MG63 (cell line): ENCODE results near the gene TPST1. TPM values are rescaled to one million over a fixed set of nuclear protein-coding genes. Genes with fewer than 3 reads are reported as not detected.

ENCODE experiments used
- DNase-seq: peaks from one replicate; pipeline ENCODE4 v3.0.0-alpha.2; 2020
- H3K27me3 ChIP-seq: fragments of 250-450 bp; sonication (Bioruptor Pico); 2 replicates; pipeline ENCODE4 v1.5.1; 2020; ENCODE audit warnings: mild to moderate bottlenecking, moderate library complexity
- H3K36me3 ChIP-seq: fragments of 250-450 bp; sonication (Bioruptor Pico); 2 replicates; pipeline ENCODE4 v1.5.1; 2020; ENCODE audit warnings: mild to moderate bottlenecking, moderate library complexity
- H3K4me3 ChIP-seq: fragments of 250-450 bp; sonication (Bioruptor Pico); 2 replicates; pipeline ENCODE4 v1.5.1; 2020; ENCODE audit warnings: mild to moderate bottlenecking, moderate library complexity
- H3K9me3 ChIP-seq: fragments of 250-450 bp; sonication (Bioruptor Pico); 2 replicates; pipeline ENCODE4 v1.5.1; 2020; ENCODE audit warnings: mild to moderate bottlenecking, moderate library complexity
- total RNA-seq: library from RNA; depleted of rRNA; stranded (reverse); fragments of >200 nt; shearing (Covaris generic); gene quantifications from 2 replicates; pipeline ENCODE4 v1.2.3, GENCODE V29; 2014; ENCODE audit warnings: low replicate concordance

TPST1 gene
- total RNA-seq, 1 experiment from 2014 or later = 30.1 TPM

DNA sequence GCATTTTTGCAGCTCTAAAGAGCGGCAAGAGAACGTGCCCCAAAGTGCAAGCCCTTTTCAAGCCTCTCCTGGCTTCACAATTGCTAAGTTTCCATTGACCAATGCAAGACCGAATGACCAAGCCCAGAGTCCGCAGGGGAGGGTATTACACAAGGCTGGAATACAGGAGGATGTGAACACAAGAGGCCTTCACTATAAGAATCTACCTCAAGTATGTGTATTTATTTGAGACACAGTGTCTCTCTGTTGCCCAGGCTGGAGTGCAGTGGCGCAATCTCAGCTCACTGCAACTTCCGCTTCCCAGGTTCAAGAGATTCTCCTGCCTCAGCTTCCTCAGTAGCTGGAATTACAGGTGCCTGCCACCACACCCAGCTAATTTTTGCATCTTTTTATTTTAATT lies 22.2 kb upstream of the TPST1 start:
- Histone ChIP-seq H3K36me3 (no peaks in the 10 kb centered on the region), H3K4me3 (no peak overlapping the region), H3K27me3 (no peaks in the 10 kb centered on the region), H3K9me3 (no peaks in the 10 kb centered on the region)
- no peak for DNase-seq

DNA sequence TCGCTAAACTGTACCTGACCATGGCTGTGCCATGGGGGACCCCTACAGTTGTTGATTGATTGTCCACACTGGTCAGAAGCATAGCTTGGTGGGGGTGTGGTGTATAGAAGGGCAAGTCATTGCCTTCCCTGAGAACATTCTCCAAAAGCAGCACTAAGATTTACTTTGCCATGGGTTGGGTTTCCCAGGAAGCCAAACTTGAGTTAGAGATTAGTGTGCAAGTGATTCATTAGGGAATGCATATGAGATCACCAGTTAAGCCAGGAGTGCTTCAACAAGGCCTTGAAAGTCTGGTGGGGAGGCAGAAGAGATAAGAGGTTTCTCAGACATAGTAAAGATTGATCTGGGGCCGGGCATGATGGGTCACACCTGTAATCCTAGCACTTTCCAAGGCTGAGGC lies 21.4 kb upstream of the TPST1 start:
- Histone ChIP-seq H3K9me3 (no peaks in the 10 kb centered on the region), H3K36me3 (no peaks in the 10 kb centered on the region), H3K4me3 (no peak overlapping the region), H3K27me3 (no peaks in the 10 kb centered on the region)
- peak; percentile 40 for DNase-seq

DNA sequence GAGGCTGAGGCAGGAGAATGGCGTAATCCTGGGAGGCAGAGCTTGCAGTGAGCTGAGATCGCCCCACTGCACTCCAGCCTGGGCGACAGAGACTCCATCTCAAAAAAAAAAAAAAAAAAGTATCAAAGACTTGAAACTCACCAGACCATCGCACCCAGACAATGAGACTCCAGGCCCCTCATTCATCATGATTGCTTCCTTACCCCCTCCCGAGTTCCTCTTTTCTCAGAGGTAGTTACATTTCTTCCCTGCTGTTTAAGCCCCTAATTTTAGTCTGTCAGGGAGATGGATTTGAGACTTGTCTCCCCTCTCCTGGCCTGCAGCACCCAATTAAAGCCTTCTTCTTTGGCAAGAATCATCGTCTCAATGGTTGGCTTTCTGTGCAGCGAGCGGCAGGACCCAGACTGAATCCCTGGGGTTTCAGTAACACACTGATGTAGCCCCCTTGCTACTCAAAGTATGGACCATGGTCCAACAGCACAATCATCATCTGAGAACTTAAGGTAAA lies 19.4 kb upstream of the TPST1 start:
- no peak for DNase-seq
- Histone ChIP-seq H3K27me3 (no peaks in the 10 kb centered on the region), H3K9me3 (no peaks in the 10 kb centered on the region), H3K36me3 (no peaks in the 10 kb centered on the region), H3K4me3 (no peak overlapping the region)

DNA sequence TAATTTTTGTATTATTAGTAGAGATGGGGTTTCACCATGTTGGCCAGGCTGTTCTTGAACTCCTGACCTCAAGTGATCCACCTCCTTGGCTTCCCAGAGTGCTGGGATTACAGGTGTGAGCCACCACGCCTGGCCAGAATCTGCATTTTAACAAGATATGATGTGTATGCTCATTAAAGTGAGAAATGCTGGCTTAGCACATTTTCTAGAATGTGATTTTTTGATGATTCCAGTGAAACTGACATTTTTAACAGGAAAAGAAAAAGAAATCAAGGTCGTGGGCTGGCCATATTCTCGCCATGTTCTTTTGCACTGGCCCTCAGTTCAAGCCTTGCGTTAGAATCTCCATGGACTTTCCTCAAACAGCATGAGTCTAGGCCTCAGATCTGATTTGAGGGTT lies 18.1 kb upstream of the TPST1 start:
- DNase-seq = no peak
- no peaks in the 10 kb centered on the region for H3K9me3 ChIP-seq

DNA sequence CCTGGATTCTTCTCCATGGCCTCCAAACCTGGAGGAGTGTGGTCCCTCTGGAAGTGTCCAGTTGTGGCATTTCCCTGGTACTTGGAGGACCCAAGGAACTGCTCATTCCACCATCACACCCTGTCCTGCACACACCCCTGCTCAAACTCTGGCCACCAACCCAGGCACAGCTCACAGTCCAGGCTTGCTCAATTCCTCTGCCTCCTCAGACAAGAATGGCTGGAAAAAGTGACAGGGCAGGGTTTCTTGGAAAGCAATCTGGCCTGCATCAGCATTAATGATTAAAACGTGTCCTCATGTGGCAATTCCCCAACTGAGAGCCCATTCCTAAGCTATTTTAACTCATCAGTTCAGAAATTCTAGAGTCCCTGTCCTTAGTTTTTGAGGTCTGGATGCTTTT lies 17.2 kb upstream of the TPST1 start:
- Histone ChIP-seq H3K36me3 (no peaks in the 10 kb centered on the region), H3K4me3 (no peak overlapping the region), H3K27me3 (no peaks in the 10 kb centered on the region), H3K9me3 (no peaks in the 10 kb centered on the region)
- no peak for DNase-seq

More for the DNA sequence above, 18.1 kb upstream of the TPST1 start:
- no peak overlapping the region for H3K4me3 ChIP-seq
- H3K36me3 ChIP-seq = no peaks in the 10 kb centered on the region
- H3K27me3 ChIP-seq = no peaks in the 10 kb centered on the region

DNA sequence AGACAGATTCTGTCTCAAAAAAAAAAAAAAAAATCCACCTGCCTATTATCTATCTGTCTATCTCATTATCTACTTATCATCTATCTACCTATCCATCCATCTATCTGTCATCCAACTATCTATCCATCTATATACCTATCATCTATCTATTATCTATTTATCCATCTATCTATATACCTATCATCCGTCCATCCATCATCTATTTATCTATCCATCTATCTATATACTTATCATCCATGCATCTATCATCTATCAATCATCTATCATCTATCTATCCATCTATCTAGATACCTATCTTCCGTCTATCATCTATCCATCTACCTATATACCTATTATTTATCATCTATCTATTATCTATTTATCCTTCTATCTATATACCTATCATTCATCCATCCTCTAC lies 16.5 kb upstream of the TPST1 start:
- Histone ChIP-seq H3K27me3 (no peaks in the 10 kb centered on the region), H3K9me3 (no peaks in the 10 kb centered on the region), H3K4me3 (no peak overlapping the region), H3K36me3 (no peaks in the 10 kb centered on the region)
- DNase-seq = no peak

DNA sequence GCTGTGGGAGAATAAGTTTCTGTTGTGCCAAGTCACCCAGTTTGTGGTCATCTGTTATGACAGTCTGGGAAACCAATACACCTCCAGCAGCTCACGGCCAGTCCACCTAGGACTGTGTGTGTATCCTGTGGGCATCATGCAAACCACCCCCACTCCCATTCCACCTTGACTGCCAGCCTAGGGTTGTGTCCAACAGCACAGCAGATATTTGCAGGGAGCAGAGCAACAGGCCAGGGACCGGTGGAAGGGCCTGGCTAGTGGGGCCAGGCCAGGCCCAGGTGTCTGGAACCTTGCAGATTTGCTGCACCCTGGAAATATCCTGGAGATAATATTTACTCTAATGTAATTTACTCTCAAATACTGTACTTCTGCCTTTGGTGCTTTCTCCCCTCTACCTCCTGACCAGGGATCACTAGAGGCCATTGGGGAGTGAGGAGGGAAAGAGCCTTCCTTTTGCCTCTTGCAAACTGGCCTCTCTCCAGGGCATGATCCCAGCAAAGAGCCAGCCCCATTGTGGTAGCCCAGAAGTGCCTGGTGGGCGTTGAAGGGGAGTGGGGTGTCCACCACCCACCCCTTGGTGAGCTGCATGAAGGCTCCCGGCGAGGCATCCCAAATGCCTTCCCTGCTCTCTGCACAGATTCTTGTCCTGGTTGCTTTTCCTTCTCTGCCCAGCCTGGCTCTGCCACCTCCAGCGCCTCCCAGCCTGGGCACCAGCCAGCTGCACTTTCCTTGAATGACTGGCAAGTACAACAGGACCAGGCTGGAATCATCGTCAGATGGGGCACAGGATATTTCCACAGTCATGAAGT lies 15.2 kb upstream of the TPST1 start:
- Histone ChIP-seq H3K9me3 (no peaks in the 10 kb centered on the region), H3K36me3 (no peaks in the 10 kb centered on the region), H3K27me3 (no peaks in the 10 kb centered on the region), H3K4me3 (no peak overlapping the region)
- no peak for DNase-seq

DNA sequence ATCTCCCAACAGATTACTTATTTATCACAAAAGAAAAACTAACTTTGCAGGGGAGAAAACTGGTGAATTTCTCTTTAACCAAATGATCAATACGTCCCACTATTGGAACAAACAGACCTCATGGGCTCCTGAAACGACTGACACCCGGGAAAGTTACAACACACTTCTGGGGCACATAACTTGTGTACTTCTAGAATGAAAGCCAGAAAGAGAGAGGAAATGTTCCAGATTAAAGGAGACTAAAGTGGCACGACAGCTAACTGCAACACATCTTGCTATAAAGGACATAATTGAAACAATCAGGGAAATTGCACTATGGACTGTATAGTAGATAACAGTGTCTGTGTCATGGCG lies 14.7 kb upstream of the TPST1 start:
- Histone ChIP-seq H3K36me3 (no peaks in the 10 kb centered on the region), H3K9me3 (no peaks in the 10 kb centered on the region), H3K27me3 (no peaks in the 10 kb centered on the region), H3K4me3 (no peak overlapping the region)
- DNase-seq = no peak

DNA sequence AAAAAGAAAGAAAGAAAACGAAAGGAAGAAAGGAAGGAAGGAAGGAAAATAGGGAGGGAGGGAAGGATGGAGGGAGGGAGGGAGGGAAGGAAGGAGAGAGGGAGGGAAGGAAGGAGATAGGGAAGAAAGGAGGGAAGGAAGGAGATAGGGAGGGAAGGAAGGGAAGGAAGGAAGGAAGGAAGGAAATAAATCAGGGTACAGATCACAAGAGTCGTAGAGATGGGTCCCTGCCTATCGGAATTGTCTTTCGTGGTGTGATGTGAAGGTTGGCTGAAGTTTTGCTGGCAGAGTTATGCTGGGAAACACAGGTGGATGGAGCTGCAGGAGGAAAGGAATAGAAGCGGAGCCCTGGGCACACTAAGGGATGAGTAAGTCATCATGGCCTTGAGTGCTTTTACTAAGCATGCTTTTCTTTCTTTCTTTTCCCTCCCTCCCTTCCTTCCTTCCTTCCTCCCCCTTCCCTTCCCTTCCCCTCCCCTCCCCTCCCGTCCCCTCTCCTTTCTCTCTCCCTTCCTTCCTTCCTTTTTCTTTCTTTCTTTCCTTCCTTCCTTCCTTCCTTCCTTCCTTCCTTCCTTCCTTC lies 11.9 kb upstream of the TPST1 start:
- DNase-seq = no peak
- no peaks in the 10 kb centered on the region for H3K36me3 ChIP-seq
- H3K9me3 ChIP-seq = no peaks in the 10 kb centered on the region
- no peaks in the 10 kb centered on the region for H3K27me3 ChIP-seq
- H3K4me3 ChIP-seq = no peak overlapping the region

DNA sequence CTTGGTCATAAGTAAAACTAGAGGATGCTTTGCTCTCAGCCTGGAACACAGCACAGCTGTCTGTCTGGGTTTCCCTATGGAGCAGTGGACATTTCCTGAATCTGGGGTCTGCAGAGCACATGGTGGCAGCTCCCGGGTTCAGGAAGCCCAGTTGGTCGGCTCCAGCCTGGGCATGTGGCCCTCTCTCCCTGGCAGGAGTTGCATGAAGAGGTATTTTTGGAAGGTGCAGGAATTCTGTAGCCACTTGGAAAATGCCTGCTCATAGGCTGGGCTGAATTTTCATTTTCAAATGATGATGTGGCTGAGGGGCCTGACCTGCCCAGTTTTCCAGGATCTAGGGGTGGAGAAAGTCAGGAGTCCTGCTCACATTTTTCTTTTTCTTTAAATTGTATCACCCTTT lies 6.7 kb upstream of the TPST1 start:
- DNase-seq = no peak
- H3K36me3 ChIP-seq = no peaks in the 10 kb centered on the region
- H3K4me3 ChIP-seq = no peak overlapping the region
- no peaks in the 10 kb centered on the region for H3K27me3 ChIP-seq
- no peaks in the 10 kb centered on the region for H3K9me3 ChIP-seq

DNA sequence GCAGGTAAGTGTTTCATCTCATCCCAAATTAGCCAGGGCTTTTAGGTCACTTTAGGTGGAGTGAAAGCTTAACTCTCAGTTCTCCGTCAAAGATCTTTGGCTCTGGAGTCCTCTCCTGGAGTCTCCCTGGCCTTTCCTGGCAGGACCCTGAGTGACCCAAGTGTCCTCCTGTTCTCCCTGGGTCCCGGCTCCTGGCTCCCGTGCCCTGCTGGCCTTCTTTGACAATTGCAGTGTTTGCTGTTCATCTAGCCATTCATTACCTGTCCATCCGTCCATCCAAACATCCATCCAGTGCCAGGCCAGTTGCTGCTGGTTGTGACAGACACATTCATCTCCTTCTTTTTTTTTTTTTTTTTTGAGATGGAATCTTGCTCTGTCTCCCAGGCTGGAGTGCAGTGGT lies 6.2 kb upstream of the TPST1 start:
- Histone ChIP-seq H3K4me3 (no peak overlapping the region), H3K36me3 (no peaks in the 10 kb centered on the region), H3K27me3 (no peaks in the 10 kb centered on the region)

DNA sequence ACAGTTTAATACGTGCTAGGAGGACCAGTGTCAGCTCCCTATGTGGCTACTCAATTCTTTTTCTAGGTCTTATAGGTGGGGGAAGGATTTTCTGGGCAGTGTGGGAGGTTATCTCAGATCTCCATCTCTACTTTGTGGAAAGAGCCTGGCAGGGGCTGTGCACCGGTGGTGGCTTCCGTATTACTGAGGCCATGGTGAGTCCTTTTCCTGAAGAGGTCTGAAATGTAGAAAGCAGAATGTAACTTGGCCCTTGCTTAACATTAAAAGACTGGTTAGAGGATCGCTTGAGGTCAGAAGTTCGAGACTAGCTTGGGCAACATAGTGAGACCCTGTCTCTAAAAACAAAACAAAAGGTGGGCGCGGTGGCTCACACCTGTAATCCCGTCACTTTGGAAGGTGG lies 2.7 kb upstream of the TPST1 start:
- Histone ChIP-seq H3K27me3 (no peaks in the 10 kb centered on the region), H3K4me3 (no peak overlapping the region), H3K9me3 (no peaks in the 10 kb centered on the region), H3K36me3 (no peaks in the 10 kb centered on the region)
- no peak for DNase-seq

More for the DNA sequence above, 6.2 kb upstream of the TPST1 start:
- H3K9me3 ChIP-seq = no peaks in the 10 kb centered on the region
- no peak for DNase-seq

DNA sequence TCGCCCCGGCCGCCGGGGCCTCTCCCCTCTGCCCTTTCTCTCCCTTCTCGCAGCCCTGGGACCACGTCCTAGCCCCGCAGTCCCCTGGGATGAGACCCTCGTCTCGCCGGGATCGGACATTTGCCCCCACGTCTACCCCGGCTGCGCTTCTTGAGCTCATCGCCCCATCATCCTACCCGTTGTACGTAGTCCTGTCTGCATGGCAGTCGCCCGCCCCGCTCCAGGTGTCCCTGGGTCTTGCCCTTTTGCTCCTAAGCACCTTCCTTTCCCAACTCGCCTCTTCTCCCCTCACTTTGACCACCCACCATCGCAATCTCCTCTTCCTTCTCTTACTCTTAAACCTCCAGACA lies 582 bp downstream of the TPST1 start:
- Histone ChIP-seq H3K9me3 (no peaks in the 10 kb centered on the region), H3K27me3 (no peaks in the 10 kb centered on the region), H3K36me3 (no peaks in the 10 kb centered on the region; the same call in none of the 2 replicates), H3K4me3 (peak overlapping the region; percentile 78)
- no peak for DNase-seq

DNA sequence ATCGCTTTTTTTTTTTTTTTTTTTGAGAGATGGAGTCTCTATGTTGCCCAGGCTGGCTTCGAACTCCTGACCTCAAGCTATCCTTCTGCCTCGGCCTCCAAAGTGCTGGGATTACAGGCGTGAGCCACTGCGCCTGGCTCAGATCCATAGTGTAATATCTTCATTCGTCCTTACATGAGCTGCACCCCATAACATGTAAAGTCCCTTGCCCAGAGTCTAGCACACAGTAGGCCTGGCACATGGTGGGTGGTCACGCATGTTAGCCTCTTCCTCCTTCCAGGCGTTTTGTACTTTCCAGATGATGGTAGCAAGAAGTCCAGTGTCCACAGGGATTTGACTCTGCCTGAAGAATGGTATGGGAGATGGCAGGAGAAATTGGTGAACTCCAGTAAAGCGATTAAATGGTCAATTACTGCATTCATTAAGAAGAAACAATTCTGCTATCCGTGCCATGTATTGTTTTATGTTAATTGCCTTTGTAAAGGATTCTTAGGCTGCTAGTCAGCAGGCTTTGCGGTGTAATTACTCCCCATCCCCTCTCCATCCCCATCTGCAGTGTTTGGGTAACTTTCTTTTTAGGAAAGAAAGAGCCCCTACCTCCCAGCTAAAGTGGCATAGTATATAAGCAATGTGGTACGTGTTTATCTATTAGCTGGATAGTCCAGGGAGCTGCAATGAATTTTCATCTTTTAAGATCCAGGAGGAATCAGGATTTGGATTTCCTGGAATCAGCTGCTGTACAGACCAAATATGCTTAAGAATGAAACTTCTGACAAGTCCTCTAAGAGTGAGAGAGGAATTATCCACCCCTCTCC lies 1.2 kb downstream of the TPST1 start:
- no peaks in the 10 kb centered on the region for H3K9me3 ChIP-seq
- no peak for DNase-seq
- H3K27me3 ChIP-seq = no peaks in the 10 kb centered on the region
- H3K36me3 ChIP-seq = no peaks in the 10 kb centered on the region; the same call in none of the 2 replicates
- peak overlapping the region; percentile 78 for H3K4me3 ChIP-seq

DNA sequence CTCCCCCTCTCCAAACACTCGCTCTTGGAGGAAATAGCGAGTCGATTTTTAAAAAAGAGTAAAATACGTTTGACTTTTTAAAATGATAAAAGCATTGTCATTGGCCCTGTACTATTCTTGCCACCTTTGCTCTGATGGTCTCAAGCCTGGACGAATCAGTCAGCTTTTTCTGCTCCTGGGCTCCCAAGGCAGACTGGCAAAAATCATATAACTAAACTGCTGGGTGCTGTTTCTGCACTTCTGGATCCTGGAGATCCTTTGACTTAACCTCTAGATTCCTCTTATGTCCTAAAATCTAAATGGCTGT lies 1.8 kb downstream of the TPST1 start:
- peak overlapping the region; percentile 78 for H3K4me3 ChIP-seq
- H3K36me3 ChIP-seq = no peaks in the 10 kb centered on the region; the same call in none of the 2 replicates
- no peak for DNase-seq

DNA sequence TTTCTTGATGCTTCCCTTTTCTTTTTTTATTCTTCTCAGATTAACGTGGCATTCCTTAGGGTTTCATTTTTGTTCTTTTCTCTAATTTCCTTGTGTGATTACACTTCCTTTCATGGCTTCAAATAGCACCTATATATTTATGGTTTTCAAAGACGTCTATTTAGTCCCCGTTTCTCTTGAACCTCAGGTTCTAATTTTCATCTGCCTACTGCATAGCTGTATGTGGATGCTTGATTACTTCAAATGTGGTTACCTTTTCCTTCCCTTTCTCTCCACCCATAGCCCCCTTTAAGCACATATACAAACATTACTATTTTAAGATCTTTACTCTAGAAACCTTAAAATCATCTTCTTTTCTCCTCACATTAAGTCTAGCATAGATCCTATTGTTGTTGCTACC lies 2.4 kb downstream of the TPST1 start:
- DNase-seq = no peak
- Histone ChIP-seq H3K36me3 (no peaks in the 10 kb centered on the region; the same call in none of the 2 replicates), H3K4me3 (peak overlapping the region; percentile 78; the same call in 1 of the 2 replicates), H3K9me3 (no peaks in the 10 kb centered on the region), H3K27me3 (no peaks in the 10 kb centered on the region)

More for the DNA sequence above, 1.8 kb downstream of the TPST1 start:
- Histone ChIP-seq H3K27me3 (no peaks in the 10 kb centered on the region), H3K9me3 (no peaks in the 10 kb centered on the region)

DNA sequence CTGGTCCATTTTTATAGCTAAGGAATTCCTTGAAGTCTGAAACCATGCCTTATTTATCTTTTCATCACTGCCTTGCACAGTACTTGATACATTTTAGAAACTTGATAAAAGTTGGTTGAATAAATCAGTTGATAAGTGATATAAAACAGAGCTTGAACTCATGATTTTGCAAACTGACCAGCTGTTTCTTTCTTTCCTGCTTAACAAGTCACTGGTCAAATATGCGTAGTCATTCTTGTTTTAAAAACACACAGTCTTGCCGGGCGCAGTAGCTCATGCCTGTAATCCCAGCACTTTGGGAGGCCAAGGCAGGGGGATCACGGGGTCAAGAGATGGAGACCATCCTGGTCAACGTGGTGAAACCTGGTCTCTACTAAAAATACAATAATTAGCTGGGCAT lies 6.3 kb downstream of the TPST1 start:
- Histone ChIP-seq H3K27me3 (no peaks in the 10 kb centered on the region), H3K36me3 (no peaks in the 10 kb centered on the region; the same call in none of the 2 replicates), H3K9me3 (no peaks in the 10 kb centered on the region), H3K4me3 (no peak overlapping the region)
- no peak for DNase-seq
